ENCODE measurements around the gene HOXC9. TPM values are rescaled to one million over a fixed set of nuclear protein-coding genes. Genes with fewer than 3 reads are reported as not detected.

Gene HOXC9
- total RNA-seq, 1 experiment from 2014 or later: 11.3 TPM

GRCh38 chr12:54047160-54047963 is 47.4 kb downstream of the HOXC9 start (continued):
- no peak for TF ChIP-seq ZBTB33 (IDR thresholded peaks at IDR 0.05; ENCODE audit: extremely low read depth, insufficient replicate concordance, low read length)

- intact Hi-C loops (cut with micrococcal nuclease): no loop called here
- Histone ChIP-seq H3K9me2 (ENCODE audit: insufficient read depth) (no peaks in the 10 kb centered on the region), H2AFZ (ENCODE audit: low read depth, low read length, poor library complexity, severe bottlenecking) (no peak overlapping the region), H4K20me1 (ENCODE audit: insufficient read depth) (no peaks in the 10 kb centered on the region), H3K9ac (ENCODE audit: low read length) (no peak overlapping the region), H3K9me3 (ENCODE audit: control insufficient read depth in 1 of 2, insufficient read depth in 1 of 2, low read depth in 1 of 2, low read length in 2 of 2) (no peaks in the 10 kb centered on the region), H3K4me2 (ENCODE audit: low read length) (no peak overlapping the region), H3K27ac (ENCODE audit: low read depth, low read length) (no peak overlapping the region), H3K36me3 (ENCODE audit: control insufficient read depth in 1 of 2, insufficient read depth in 2 of 2, low read length in 2 of 2) (no peaks in the 10 kb centered on the region), H3K4me3 (replicated peaks in 1 of 2; ENCODE audit: low read depth in 1 of 2, low read length in 2 of 2) (no peak overlapping the region), H3K27me3 (ENCODE audit: insufficient read depth, low read length) (no peaks in the 10 kb centered on the region), H3K79me2 (ENCODE audit: insufficient read depth, low read length) (no peaks in the 10 kb centered on the region), H3K4me1 (ENCODE audit: control insufficient read depth in 1 of 2, insufficient read depth in 2 of 2, low read length in 2 of 2) (no peaks in the 10 kb centered on the region)
- CTCF ChIA-PET: no interaction called here
- RAD21 ChIA-PET (ENCODE audit: low non-redundant PET in 1 of 2, low total read pairs in 2 of 2, uncharacterized antibody in 2 of 2, unreplicated experiment in 2 of 2): no interaction called here
- TF ChIP-seq ZFX (IDR thresholded peaks at IDR 0.05) (no peak), SP1 (IDR thresholded peaks at IDR 0.05; ENCODE audit: low read depth) (no peak), YY1 (IDR thresholded peaks at IDR 0.05; ENCODE audit: extremely low read depth, insufficient replicate concordance, low read depth, low read length) (no peak), FOSL1 (IDR thresholded peaks at IDR 0.05; ENCODE audit: low read depth) (no peak), CEBPB (IDR thresholded peaks at IDR 0.05; ENCODE audit: low read depth) (no peak), SRF (IDR thresholded peaks at IDR 0.05; ENCODE audit: low read depth) (no peak), EZH2 (IDR thresholded peaks at IDR 0.05) (no peak)
- POLR2A ChIA-PET: no interaction called here
- DNase-seq (ENCODE audit: low read depth, low spot score) (no peak), ATAC-seq (no peak)
- BruUV-seq (replicated peaks): no TSS peak
These were observed 48.0 kb downstream of the HOXC9 start for GRCh38 chr12:54047964-54048303.

Data from HCT116 (cell line).